Esophagus squamous epithelium (tissue), 5 donors: ENCODE measurements around the gene CTDSPL. TPM values are rescaled to one million over a fixed set of nuclear protein-coding genes. Genes with fewer than 3 reads are reported as not detected.

Experiments
- DNase-seq: peaks from one replicate; lab custom pipeline; 2025; lab: John Stamatoyannopoulos, UW
- H3K27ac ChIP-seq, 4 donors: fragments of 200-600 bp; sonication (generic); one replicate each; pipeline ENCODE4 v1.5.1; 2016 to 2019; ENCODE audit warnings: mild to moderate bottlenecking in 1 of 4
- H3K27me3 ChIP-seq, 4 donors: fragments of 200-600 bp; sonication (generic); 1 replicate in 3 of 4; 2 replicates in 1 of 4; pipeline versions ENCODE4 v1.5.1 to v1.6.0; 2017 to 2021; ENCODE audit warnings: antibody characterized with exemption in 1 of 4
- H3K36me3 ChIP-seq, 3 donors: fragments of 200-600 bp; sonication (generic); one replicate each; pipeline ENCODE4 v1.5.1; 2016 to 2019
- H3K4me1 ChIP-seq, 3 donors: fragments of 200-600 bp; sonication (generic); one replicate each; pipeline ENCODE4 v1.5.1; 2017 to 2019
- H3K4me3 ChIP-seq, 4 donors: fragments of 200-600 bp; sonication (generic); 1 replicate in 3 of 4; 2 replicates in 1 of 4; pipeline ENCODE4 v1.5.1; 2016 to 2019; ENCODE audit warnings: mild to moderate bottlenecking in 2 of 4, moderate library complexity in 1 of 4
- H3K9me3 ChIP-seq, 3 donors: fragments of 200-600 bp; sonication (generic); one replicate each; pipeline ENCODE4 v1.5.1; 2016 to 2019
- POLR2A ChIP-seq, 4 donors: fragments of 450-650 bp; IDR thresholded peaks; one replicate each; pipeline ENCODE4 v1.6.1; 2017; ENCODE audit warnings: antibody characterized with exemption in 4 of 4, mild to moderate bottlenecking in 4 of 4, moderate library complexity in 3 of 4
- WGBS, 2 donors: methylation state at CpG; one replicate each; pipeline ENCODE4 v1.1.5; 2018; 5-methylcytosine and 5-hydroxymethylcytosine counted together
- intact Hi-C: fragments of 100-400 bp; cut with DNase I; formaldehyde crosslinking; loops from one replicate; pipeline ENCODE4 v1.15.0; 2022
- total RNA-seq, 4 donors: library from RNA; depleted of rRNA; stranded (reverse); fragments of >200 nt; gene quantifications; one replicate each; pipeline ENCODE4 v1.1.0, GENCODE V29; 2016
- TF ChIP-seq, protein P1 (sequence below), 6 experiments: fragments of 450-650 bp in 4 of 6; fragments of 200-600 bp in 2 of 6; sonication (generic) in 2 of 6; IDR thresholded peaks; one replicate each; pipeline ENCODE4 v1.5.1; 2016 to 2019; ENCODE audit warnings: antibody characterized with exemption in 6 of 6, mild to moderate bottlenecking in 4 of 6, moderate library complexity in 4 of 6
- donor health status: DM: yes; HTN: yes; CAD: no.

The CTDSPL gene
- total RNA-seq, 4 donors from 2014 or later: 20.7 to 55.1 (median 30.8) TPM

DNA sequence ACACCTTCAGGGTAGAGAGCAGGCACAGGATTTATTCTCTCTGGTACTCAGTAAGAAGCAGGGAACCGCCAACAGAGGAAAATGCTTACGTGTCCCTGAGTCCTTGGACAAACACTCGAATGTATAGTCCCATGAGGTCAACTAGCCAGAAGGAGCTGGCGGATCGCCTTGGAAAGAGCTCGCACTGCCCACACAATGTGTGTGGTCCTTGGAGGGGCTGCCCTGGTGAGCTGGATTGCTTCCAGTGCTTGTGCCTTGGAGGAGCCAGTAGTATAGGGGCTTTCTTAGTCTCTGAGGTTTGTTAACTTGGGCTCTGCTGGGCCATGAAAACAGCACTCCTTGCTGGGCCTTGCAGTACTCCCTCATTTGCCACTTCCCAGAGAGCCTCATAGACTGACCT is 88.2 kb downstream of the CTDSPL start:
- intact Hi-C loops: no loop called here
- Histone ChIP-seq H3K9me3 (no peaks in the 10 kb centered on the region), H3K27ac (peak overlapping the region in 1 of 4 donors; percentile 24), H3K36me3 (peaks cover 0 to 9% (median 0%) of the 10 kb centered on the region in 3 donors), H3K4me3 (no peak overlapping the region), H3K4me1 (peaks cover 16 to 59% (median 28%) of the 10 kb centered on the region in 3 donors), H3K27me3 (no peaks in the 10 kb centered on the region)
- WGBS, 2 donors: 76 to 85% methylated on average over 6 of the region's 6 CpGs
- TF ChIP-seq, protein P1, sequence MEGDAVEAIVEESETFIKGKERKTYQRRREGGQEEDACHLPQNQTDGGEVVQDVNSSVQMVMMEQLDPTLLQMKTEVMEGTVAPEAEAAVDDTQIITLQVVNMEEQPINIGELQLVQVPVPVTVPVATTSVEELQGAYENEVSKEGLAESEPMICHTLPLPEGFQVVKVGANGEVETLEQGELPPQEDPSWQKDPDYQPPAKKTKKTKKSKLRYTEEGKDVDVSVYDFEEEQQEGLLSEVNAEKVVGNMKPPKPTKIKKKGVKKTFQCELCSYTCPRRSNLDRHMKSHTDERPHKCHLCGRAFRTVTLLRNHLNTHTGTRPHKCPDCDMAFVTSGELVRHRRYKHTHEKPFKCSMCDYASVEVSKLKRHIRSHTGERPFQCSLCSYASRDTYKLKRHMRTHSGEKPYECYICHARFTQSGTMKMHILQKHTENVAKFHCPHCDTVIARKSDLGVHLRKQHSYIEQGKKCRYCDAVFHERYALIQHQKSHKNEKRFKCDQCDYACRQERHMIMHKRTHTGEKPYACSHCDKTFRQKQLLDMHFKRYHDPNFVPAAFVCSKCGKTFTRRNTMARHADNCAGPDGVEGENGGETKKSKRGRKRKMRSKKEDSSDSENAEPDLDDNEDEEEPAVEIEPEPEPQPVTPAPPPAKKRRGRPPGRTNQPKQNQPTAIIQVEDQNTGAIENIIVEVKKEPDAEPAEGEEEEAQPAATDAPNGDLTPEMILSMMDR (IDR thresholded peaks at IDR 0.05): no peak
- no peak for TF ChIP-seq POLR2A (IDR thresholded peaks at IDR 0.05)
- DNase-seq: no peak

DNA sequence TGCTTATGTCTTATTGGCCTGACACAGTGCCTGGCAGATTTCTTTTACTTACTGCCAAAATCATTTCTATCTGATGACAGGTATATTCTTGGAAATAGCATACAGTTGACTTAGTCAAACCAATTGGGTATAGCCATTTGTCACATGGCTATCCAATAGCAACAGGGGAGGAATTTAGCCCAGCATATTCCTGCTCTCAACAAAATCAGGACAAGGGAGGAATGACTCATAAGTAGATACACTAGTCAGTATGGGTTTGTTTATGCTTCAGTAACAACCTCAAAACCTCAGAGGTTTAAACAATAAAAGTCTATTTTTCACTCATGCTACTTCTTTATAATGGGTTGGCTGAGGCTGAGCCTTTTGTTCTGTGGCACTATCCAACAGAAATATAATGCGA is 90.9 kb downstream of the CTDSPL start:
- WGBS, 2 donors: 93 to 96% methylated on average over 1 of the region's 1 CpG

DNA sequence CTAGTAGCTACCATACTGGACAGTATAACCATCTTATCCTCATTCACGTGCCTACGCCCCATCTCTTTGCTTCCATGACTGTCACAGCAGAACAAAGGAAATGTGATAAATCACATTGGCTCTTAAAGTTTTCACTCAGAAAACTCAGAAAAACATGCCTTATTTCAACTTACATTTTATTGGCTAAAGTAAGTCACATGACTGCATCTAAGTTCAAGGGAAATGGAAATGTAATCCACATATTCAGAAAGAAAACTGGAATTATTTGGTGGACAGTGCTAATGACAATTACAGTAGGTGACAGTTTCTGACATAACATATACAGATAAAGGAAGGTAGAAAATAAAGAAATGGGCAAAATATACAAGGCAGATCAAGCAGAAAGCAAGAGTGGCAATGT is 91.5 kb downstream of the CTDSPL start:
- no peak for DNase-seq
- 100% methylated on average over 2 of the region's 2 CpGs for WGBS, 2 donors
- peak overlapping the region in 2 of 4 donors; percentile 26 to 63 for H3K27ac ChIP-seq
- H3K4me1 ChIP-seq: peaks cover 10 to 60% (median 27%) of the 10 kb centered on the region in 3 donors
- intact Hi-C loops: no loop called here
- TF ChIP-seq, protein P1 (IDR thresholded peaks at IDR 0.05): no peak
- TF ChIP-seq POLR2A (IDR thresholded peaks at IDR 0.05): no peak
- peaks cover 0 to 23% (median 0%) of the 10 kb centered on the region in 3 donors for H3K36me3 ChIP-seq
- no peaks in the 10 kb centered on the region for H3K9me3 ChIP-seq
- H3K27me3 ChIP-seq: no peaks in the 10 kb centered on the region
- H3K4me3 ChIP-seq: no peak overlapping the region

More for the DNA sequence above, 90.9 kb downstream of the CTDSPL start:
- Histone ChIP-seq H3K4me3 (no peak overlapping the region), H3K9me3 (no peaks in the 10 kb centered on the region), H3K27me3 (no peaks in the 10 kb centered on the region), H3K36me3 (peaks cover 0 to 21% (median 0%) of the 10 kb centered on the region in 3 donors), H3K27ac (peak overlapping the region in 2 of 4 donors; percentile 30 to 46), H3K4me1 (peaks cover 10 to 60% (median 26%) of the 10 kb centered on the region in 3 donors)
- intact Hi-C loops: no loop called here
- no peak for TF ChIP-seq POLR2A (IDR thresholded peaks at IDR 0.05)
- TF ChIP-seq, protein P1 (IDR thresholded peaks at IDR 0.05): no peak
- DNase-seq: no peak

DNA sequence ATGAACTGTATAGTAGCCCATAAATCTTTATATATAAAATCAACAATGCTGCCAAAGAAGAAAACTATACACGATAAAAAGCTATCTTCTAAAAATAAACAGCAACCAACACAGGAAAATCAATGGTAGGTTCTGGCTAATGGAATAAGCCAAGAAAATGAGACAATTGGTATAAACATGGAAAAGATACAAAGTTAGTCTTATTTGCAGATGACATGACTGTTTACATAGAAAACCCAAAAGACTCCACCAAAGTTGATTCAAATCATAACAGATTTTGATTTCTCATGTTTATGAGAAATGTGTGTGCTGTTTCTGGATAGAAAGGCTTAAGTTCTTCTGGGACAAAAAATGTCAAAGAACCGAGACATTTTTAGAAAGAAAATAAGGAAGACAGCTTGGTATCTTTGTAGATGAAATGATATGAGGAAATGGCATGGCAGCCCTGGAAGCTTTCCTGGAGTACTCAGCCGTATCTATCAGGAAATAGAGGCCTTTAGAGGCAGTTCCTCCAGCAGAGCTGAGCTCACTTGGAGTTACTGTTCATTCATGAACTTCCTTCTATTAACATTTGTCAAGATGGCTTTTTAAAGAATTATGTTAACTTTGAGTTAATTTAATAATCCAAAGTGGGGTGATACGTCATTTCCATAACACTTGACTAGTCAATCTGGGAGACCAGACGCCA is 92.2 kb downstream of the CTDSPL start:
- 53 to 78% methylated on average over 5 of the region's 5 CpGs for WGBS, 2 donors
- Histone ChIP-seq H3K4me1 (peaks cover 10 to 60% (median 27%) of the 10 kb centered on the region in 3 donors), H3K36me3 (peaks cover 0 to 23% (median 0%) of the 10 kb centered on the region in 3 donors), H3K9me3 (no peaks in the 10 kb centered on the region), H3K27me3 (no peaks in the 10 kb centered on the region), H3K27ac (peak overlapping the region in 3 of 4 donors; percentile 26 to 63 (median 32)), H3K4me3 (no peak overlapping the region)
- intact Hi-C loops: no loop called here
- no peak for DNase-seq
- TF ChIP-seq, protein P1 (IDR thresholded peaks at IDR 0.05): no peak
- TF ChIP-seq POLR2A (IDR thresholded peaks at IDR 0.05): no peak

DNA sequence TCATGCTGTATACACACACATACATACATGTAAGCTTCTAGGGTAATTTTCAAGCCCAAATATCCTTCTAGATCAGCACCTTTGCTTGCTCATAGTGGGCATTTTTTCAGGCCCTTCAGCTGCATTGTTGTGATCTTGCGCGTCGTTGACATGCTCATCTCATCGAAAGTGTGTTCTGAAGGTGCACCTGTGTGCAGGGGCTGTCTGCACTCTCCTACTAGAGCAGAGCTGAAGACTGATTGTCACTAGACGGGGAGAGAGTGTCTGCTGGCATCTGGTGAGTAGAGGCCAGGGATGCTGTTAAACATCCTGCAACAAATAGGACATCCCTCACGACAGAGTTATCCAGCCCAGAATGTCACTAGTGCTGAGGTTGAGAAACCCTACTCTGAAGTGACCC is 93.2 kb downstream of the CTDSPL start:
- H3K27me3 ChIP-seq: no peaks in the 10 kb centered on the region
- no peak for DNase-seq
- TF ChIP-seq, protein P1 (IDR thresholded peaks at IDR 0.05): no peak
- no peak for TF ChIP-seq POLR2A (IDR thresholded peaks at IDR 0.05)
- H3K9me3 ChIP-seq: no peaks in the 10 kb centered on the region
- peaks cover 0 to 23% (median 0%) of the 10 kb centered on the region in 3 donors for H3K36me3 ChIP-seq
- 86 to 100% methylated on average over 2 to 5 of the region's 6 CpGs for WGBS, 2 donors
- H3K27ac ChIP-seq: peak overlapping the region in 1 of 4 donors; percentile 63
- no peak overlapping the region for H3K4me3 ChIP-seq
- intact Hi-C loops: no loop called here
- H3K4me1 ChIP-seq: peaks cover 10 to 60% (median 27%) of the 10 kb centered on the region in 3 donors
